ENCODE data around the gene HSD17B2.
"Not testable (repeated sequence)": the region's sequence is repeated elsewhere in the genome, so short reads cannot be mapped to it uniquely, and the experiment has no call there.

HSD17B2 gene

GRCh38 chr16:82082097-82082496 is 47.0 kb downstream of the HSD17B2 start:
- DNase-seq (ENCODE audit: low spot score), result no peak

DNA sequence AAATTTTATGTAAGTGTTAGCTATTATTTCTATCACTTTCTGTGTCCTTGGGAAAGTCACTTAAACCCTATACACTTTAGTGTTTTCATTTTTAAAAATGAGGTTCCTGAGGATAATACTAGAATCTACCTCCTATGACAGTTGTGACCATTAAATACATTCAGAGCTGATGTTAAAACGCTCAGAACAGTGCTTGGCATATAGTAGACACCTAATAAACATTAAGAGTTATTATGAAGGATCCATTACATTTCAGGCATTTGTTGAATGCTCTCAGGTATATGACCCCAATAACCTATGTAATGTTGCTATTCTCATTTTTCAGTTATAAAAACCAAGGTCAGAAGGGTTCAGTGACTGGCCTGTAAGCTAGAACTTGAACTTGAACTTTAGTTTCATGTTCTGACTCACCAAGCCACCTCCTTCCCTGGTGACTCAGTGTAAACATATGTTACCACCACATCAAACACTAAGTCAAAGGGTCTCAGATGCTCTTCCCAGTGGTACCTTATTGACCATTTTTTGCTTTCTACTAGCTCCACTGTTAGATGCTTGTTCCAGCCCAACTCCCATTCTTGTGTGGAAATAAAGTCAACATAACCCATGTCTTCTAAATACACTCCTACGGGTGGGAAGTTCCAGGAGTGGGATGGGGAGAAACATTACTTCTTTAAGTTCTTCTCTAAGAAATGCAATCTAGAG is 47.6 kb downstream of the HSD17B2 start:
- DNase-seq (ENCODE audit: low spot score), result peak; percentile 63

GRCh38 chr16:82083710-82084353 is 48.8 kb downstream of the HSD17B2 start:
- no peak for DNase-seq (ENCODE audit: low spot score)

GRCh38 chr16:82085011-82085779 is 50.1 kb downstream of the HSD17B2 start:
- DNase-seq (ENCODE audit: low spot score), result no peak

- DNase-seq (ENCODE audit: low spot score), result no peak
These were observed 53.4 kb downstream of the HSD17B2 start for GRCh38 chr16:82088483-82088882.

DNA sequence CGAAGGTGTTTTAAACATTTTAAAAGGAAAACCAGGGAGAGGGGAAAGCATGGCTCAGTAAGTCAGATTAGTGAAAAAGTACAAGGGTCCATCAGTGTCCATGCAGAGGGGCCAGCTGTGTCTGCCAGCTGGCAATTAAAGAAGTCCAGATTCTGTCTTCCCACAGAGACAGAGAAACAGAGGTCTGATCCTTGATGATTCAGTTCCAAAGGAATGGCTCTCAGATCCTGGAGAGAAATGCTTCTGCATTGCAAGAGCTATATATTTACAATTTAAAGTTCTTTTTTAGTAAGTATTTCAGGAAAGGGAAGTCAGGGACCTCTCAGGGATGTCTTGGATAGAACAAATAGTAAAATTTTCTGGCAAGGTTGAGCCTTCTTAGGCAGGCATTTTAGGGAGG is 56.2 kb downstream of the HSD17B2 start:
- DNase-seq (ENCODE audit: low spot score), result no peak

GRCh38 chr16:82092711-82093110 is 57.7 kb downstream of the HSD17B2 start:
- no peak for DNase-seq (ENCODE audit: low spot score)

GRCh38 chr16:82093666-82094300 is 58.7 kb downstream of the HSD17B2 start:
- DNase-seq (ENCODE audit: low spot score), result no peak

DNA sequence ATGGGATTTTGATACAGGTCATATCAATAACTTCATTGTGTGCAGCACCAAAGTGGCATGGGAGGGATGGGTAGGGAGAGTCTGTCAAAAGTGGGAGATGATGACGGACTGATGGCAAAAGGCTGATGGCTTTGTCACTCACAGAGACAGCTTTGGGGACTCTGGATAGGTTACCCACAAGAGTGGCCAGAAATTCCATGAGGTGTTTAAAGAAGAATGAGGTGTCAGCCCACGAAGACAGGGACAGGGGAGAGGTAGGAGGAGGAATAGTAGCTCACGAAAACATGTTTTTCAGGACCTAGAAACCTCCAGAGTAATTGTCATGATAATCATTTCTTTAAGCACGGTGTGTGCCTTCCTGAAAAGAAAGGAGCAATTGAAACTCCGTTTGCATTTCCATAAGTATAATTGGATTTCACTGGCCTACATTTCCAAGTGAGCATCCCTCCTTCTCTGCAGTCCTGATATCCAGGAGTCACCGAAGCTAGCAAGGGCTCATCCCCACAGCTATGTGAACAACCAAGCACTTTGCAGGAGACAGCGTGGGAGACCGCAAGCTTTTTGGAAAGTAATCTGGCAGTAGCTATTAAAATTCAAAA is 60.0 kb downstream of the HSD17B2 start:
- DNase-seq (ENCODE audit: low spot score), result no peak

DNA sequence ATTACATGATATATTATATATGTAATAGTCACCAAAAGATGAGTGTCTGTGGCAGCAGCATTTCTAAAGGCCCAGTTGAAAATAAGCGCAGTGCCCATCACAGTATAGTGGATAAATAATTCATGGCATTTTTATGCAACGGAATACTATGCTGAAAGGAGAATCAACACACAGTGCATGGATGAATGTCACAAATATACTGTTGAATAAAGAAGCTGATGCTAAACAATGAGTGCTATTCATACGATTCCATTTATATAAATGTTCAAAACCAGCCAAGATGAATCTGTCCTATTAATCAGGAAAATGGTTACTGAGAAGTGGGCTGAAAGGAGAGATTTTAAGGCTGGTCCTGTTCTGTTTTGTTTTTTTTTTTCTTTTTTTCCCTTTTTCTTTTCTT is 61.6 kb downstream of the HSD17B2 start:
- no peak for DNase-seq (ENCODE audit: low spot score)

GRCh38 chr16:82105107-82105506 is 70.1 kb downstream of the HSD17B2 start:
- DNase-seq (ENCODE audit: low spot score), result no peak

DNA sequence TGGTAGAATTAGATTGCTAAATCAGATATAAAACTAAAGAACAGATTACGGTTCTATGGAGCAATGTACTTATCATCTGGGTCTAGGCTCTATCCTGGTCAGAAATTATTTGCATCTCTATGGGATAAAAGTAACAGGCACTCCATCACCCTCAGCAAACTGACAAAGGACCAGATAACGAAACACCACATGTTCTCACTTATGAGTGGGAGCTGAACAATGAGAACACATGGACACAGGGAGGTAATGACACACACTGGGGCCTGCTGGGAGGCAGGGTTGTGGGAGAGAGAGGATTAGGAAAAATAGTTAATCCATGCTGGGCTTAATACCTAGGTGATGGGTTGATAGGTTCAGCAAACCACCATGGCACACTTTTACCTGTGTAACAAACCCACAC is 73.0 kb downstream of the HSD17B2 start:
- DNase-seq (ENCODE audit: low spot score), result no peak

GRCh38 chr16:82108774-82109173 is 73.7 kb downstream of the HSD17B2 start:
- no peak for DNase-seq (ENCODE audit: low spot score)

GRCh38 chr16:82109266-82109665 is 74.2 kb downstream of the HSD17B2 start:
- not testable (repeated sequence) for DNase-seq (ENCODE audit: low spot score)

DNA sequence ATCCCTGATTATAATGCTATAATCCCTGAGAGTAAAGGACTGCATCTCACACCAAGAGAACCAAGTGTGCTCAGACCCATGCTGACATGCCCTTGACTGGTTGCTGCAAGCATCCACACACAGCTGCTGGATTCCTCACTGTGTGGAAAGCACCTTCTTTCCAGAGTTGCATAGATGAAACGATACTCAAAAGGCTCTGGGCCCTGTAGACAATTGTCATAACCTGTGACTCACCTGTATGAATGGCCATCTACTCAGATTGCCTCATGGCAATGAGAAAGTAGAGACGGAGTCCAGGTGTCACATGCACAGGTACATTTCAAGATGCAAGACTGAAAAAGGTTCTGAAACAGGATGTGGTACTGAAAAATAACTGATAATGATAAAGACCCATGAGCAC is 76.9 kb downstream of the HSD17B2 start:
- DNase-seq (ENCODE audit: low spot score), result no peak

- no peak for DNase-seq (ENCODE audit: low spot score)
These were observed 78.7 kb downstream of the HSD17B2 start for GRCh38 chr16:82113741-82114140.

- DNase-seq (ENCODE audit: low spot score), result no peak
These were observed 81.5 kb downstream of the HSD17B2 start for GRCh38 chr16:82116535-82116934.

DNA sequence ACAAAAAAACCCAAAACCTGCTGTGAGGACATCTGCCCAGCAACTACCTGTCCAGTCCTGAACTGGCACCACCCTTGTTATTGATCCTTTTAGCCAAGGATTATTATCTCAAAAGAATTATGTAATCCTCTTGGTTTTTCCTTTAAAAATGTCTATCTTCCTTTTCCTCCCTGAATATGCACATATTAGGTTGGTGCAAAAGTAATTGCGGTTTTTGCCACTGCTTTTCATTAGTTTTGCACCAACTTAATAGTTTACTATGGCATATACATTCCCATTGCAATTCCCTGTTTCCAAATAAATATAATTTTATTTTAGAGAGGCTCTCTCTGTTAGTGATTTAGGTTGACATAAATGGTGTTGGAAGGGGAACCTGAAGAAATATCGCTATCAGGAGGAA is 83.7 kb downstream of the HSD17B2 start:
- no peak for DNase-seq (ENCODE audit: low spot score)

GRCh38 chr16:82119405-82119804 is 84.4 kb downstream of the HSD17B2 start:
- DNase-seq (ENCODE audit: low spot score), result no peak

GRCh38 chr16:82124651-82125050 is 89.6 kb downstream of the HSD17B2 start:
- DNase-seq (ENCODE audit: low spot score), result no peak

- DNase-seq (ENCODE audit: low spot score), result no peak
These were observed 94.8 kb downstream of the HSD17B2 start for GRCh38 chr16:82129881-82130280.

DNA sequence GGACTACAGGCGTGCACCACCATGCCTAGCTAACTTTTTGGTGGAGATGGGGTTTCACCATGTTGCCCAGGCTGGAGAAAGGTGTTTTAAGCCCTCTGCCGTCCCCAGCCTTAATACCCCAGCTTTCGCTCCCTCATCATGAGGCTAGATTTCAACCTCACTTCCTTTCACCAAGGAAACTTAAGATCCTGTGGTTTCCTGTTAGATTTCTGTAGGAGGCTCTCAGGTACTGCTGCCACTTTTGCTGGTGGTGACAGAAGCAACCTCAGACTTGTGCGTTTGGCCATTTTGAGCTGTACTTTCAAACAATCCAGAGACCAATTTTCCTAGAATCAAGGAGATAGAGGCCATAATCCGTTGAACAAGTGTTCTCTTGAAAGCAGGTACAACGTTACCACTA is 98.7 kb downstream of the HSD17B2 start:
- no peak for DNase-seq (ENCODE audit: low spot score)

All from kidney capillary endothelial cell (primary cell).